LNCaP clone FGC (cell line): ENCODE measurements around the gene DLX2.

Source experiments
- DNase-seq: peaks from one replicate; pipeline ENCODE4 v3.0.0-alpha.2; 2011; ENCODE audit warnings: low read depth
- H3K4me3 ChIP-seq: 2 replicates; pipeline ENCODE4 v1.5.1; 2011; ENCODE audit warnings: mild to moderate bottlenecking, low read depth, low read length, control low read depth
- CTCF ChIP-seq: IDR thresholded peaks from 2 replicates; pipeline ENCODE4 v1.5.1; 2012; ENCODE audit warnings: mild to moderate bottlenecking; ENCODE audit not compliant: control insufficient read depth, insufficient read depth; ENCODE audit errors: extremely low read depth

DLX2 gene

GRCh38 chr2:172083628-172084394 lies 18.9 kb downstream of the DLX2 start:
- TF ChIP-seq CTCF: no peak
- DNase-seq: no peak
- no peak overlapping the region for H3K4me3 ChIP-seq

GRCh38 chr2:172082944-172083627 lies 19.6 kb downstream of the DLX2 start:
- no peak for DNase-seq
- TF ChIP-seq CTCF: no peak
- H3K4me3 ChIP-seq: no peak overlapping the region

DNA sequence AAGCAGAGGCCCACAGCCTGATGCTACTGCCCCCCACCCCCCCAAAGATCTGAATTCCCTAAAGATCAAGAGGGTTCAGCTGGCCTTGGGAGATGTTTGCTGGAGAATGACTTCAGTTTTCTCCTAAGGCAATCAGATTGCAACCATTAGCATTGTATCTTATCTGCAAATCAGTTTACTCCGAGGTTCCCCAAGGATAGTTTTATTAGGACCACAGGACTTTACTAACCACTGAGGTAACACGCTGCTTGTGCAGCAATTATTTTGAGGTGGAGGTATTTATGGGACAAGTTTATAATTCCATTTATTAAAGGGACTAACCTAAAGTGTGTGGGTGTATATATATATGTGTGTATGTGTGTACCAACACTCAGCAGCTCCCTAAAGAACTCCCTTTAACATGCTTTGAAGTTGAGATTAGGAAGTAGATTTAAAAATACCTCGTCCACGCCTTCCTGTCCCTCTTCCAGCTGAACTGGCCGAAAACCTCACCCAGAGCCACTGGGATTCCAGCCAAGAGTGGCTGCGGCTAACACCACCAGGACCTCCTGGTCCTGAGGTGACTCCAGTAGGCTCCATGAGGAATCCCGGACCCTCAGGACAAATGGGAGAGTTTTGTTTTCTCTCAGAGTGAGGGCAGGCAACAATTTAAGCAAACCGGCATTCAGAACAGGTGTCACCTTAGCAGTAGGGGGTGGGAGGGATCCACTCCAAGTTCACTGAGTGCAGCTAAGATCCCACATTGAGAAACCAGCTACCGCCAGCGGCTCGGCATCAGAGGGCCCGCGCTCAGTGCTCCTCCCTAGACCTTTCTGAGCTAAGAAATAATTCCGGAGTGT lies 20.4 kb downstream of the DLX2 start:
- no peak for DNase-seq
- no peak overlapping the region for H3K4me3 ChIP-seq
- TF ChIP-seq CTCF: no peak

- TF ChIP-seq CTCF: no peak
- no peak for DNase-seq
- no peak overlapping the region for H3K4me3 ChIP-seq
Measured at GRCh38 chr2:172081221-172082022, 21.3 kb downstream of the DLX2 start.

DNA sequence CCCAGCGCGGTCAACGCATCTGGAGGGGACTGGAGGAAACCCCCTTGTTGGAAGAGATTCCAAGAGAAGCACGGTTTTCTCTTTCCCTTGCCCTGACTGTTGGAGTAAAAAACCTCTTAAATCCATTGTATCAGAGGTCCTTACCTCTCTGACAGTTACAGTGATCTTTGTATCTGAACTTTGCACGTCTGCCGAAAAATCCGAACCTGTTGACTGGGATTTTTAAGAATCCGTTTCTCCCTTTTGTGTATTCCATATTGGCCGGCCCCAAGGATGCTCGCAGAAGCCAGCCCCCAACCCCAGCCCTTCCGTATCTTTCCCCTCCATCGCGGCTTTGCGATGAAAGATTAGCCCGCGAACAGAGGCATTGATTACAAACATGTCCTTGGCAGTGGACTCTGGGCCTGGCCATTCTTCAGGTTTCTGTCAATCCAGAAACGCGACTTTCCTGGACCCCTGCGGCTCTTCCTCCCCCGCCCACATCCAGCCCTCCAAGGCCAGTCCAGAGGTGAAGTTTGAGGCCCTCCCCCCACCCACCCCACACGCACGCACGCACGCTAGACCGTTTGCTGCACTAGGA lies 22.0 kb downstream of the DLX2 start:
- no peak for TF ChIP-seq CTCF
- no peak overlapping the region for H3K4me3 ChIP-seq
- no peak for DNase-seq
